IMR-90 (cell line): ENCODE measurements around the gene MOB3A.

Source experiments
- CTCF ChIP-seq: conservative IDR thresholded peaks from 2 replicates; pipeline ENCODE4 v1.5.1; 2012; ENCODE audit warnings: mild to moderate bottlenecking, low read depth, low read length, improper control_type of control experiment
- MAFK ChIP-seq: IDR thresholded peaks from 2 replicates; pipeline ENCODE4 v1.6.1; 2012; ENCODE audit warnings: low read depth, low read length, improper control_type of control experiment
- MAZ ChIP-seq: IDR thresholded peaks from 2 replicates; pipeline ENCODE4 v1.6.1; 2012; ENCODE audit warnings: low read depth, mild to moderate bottlenecking, low read length, improper control_type of control experiment, moderate library complexity, borderline replicate concordance
- MXI1 ChIP-seq: IDR thresholded peaks from 2 replicates; pipeline ENCODE4 v1.6.1; 2012; ENCODE audit warnings: low read depth, mild to moderate bottlenecking, low read length, moderate library complexity, borderline replicate concordance
- RCOR1 ChIP-seq: IDR thresholded peaks from 2 replicates; pipeline ENCODE4 v1.6.1; 2012; ENCODE audit warnings: mild to moderate bottlenecking, low read length, improper control_type of control experiment; ENCODE audit not compliant: insufficient replicate concordance
- TF ChIP-seq, protein P1 (sequence below): fragments of 150-350 bp; IDR thresholded peaks from 2 replicates; pipeline ENCODE4 v1.6.1; 2017; ENCODE audit warnings: mild to moderate bottlenecking, antibody characterized with exemption, low read length, low read depth

GRCh38 chr19:2042485-2043250 is 53.5 kb downstream of the MOB3A start:
- TF ChIP-seq, protein P1, sequence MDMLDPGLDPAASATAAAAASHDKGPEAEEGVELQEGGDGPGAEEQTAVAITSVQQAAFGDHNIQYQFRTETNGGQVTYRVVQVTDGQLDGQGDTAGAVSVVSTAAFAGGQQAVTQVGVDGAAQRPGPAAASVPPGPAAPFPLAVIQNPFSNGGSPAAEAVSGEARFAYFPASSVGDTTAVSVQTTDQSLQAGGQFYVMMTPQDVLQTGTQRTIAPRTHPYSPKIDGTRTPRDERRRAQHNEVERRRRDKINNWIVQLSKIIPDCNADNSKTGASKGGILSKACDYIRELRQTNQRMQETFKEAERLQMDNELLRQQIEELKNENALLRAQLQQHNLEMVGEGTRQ: no peak
- TF ChIP-seq CTCF (no peak), MXI1 (no peak), MAFK (no peak), RCOR1 (no peak), MAZ (no peak)
